IMR-90 (cell line): ENCODE results near the gene TNNI3K. TPM values are rescaled to one million over a fixed set of nuclear protein-coding genes. Genes with fewer than 3 reads are reported as not detected.

Experiments used
- ATAC-seq: fragments of 200-7000 bp; cut with Tn5 transposase; 2 replicates; pipeline ENCODE4 v1.9.1; 2020; ENCODE audit warnings: low read depth, mild to moderate bottlenecking, moderate library complexity
- BruUV-seq: library from RNA; stranded (reverse); fragments of 400-500 nt; replicated peaks from 2 replicates; lab custom pipeline; 2021; lab: Mats Ljungman, UMichigan
- CTCF ChIA-PET: fragments of 300-600 bp; formaldehyde crosslinking; extraction: SDS; loops from one replicate; lab custom pipeline; 2021; ENCODE audit warnings: antibody characterized with exemption; lab: Yijun Ruan, JAX
- POLR2A ChIA-PET: fragments of 300-600 bp; sonication (Branson Sonifier 250); formaldehyde crosslinking; loops from one replicate; lab custom pipeline; 2022; ENCODE audit warnings: antibody characterized with exemption; ENCODE audit not compliant: unreplicated experiment; lab: Charles Lee
- DNase-seq: peaks from one replicate; pipeline ENCODE4 v3.0.0; 2013
- H2AFZ ChIP-seq: replicated peaks from 2 replicates; pipeline ENCODE3; 2013; ENCODE audit warnings: low read length, mild to moderate bottlenecking; ENCODE audit not compliant: poor library complexity
- H2AK5ac ChIP-seq: 2 replicates; pipeline ENCODE4 v1.6.1; 2013; ENCODE audit warnings: low read depth, low read length, inconsistent platforms
- H2AK9ac ChIP-seq: replicated peaks from 2 replicates; pipeline ENCODE3; 2013; ENCODE audit warnings: mild to moderate bottlenecking, low read depth, low read length, moderate library complexity; ENCODE audit not compliant: poor library complexity
- H2BK120ac ChIP-seq: 2 replicates; pipeline ENCODE4 v1.6.1; 2013; ENCODE audit warnings: low read depth, low read length, inconsistent platforms
- H2BK15ac ChIP-seq: 3 replicates; pipeline ENCODE4 v1.6.1; 2013; ENCODE audit warnings: low read depth, low read length, inconsistent platforms
- H2BK20ac ChIP-seq: 2 replicates; pipeline ENCODE4 v1.6.1; 2013; ENCODE audit warnings: low read depth, mild to moderate bottlenecking, inconsistent platforms, low read length, moderate library complexity
- H2BK5ac ChIP-seq: 2 replicates; pipeline ENCODE4 v1.6.1; 2013; ENCODE audit warnings: mild to moderate bottlenecking, low read depth, low read length, inconsistent platforms; ENCODE audit not compliant: poor library complexity, severe bottlenecking
- H3K14ac ChIP-seq: replicated peaks from 2 replicates; pipeline ENCODE4 v1.6.1; 2013; ENCODE audit warnings: low read depth, low read length, inconsistent platforms
- H3K18ac ChIP-seq: 2 replicates; pipeline ENCODE4 v1.6.1; 2013; ENCODE audit warnings: low read depth, low read length, control low read depth
- H3K23ac ChIP-seq: 2 replicates; pipeline ENCODE4 v1.6.1; 2013; ENCODE audit warnings: low read depth, low read length, inconsistent platforms
- H3K27ac ChIP-seq: 2 replicates; pipeline ENCODE4 v1.5.1; 2013; ENCODE audit warnings: mild to moderate bottlenecking, control low read depth, low read length; ENCODE audit not compliant: insufficient read depth
- H3K27me3 ChIP-seq: 2 replicates; pipeline ENCODE4 v1.6.1; 2013; ENCODE audit warnings: low read length; ENCODE audit not compliant: control insufficient read depth, insufficient read depth
- H3K36me3 ChIP-seq: 2 replicates; pipeline ENCODE4 v1.6.1; 2013; ENCODE audit warnings: low read length, mixed read lengths; ENCODE audit not compliant: control insufficient read depth, insufficient read depth
- H3K4ac ChIP-seq: 2 replicates; pipeline ENCODE4 v1.6.1; 2013; ENCODE audit warnings: low read depth, low read length, inconsistent platforms
- H3K4me1 ChIP-seq: 2 replicates; pipeline ENCODE4 v1.6.1; 2013; ENCODE audit warnings: low read length, mixed read lengths; ENCODE audit not compliant: control insufficient read depth, insufficient read depth
- H3K4me2 ChIP-seq: 2 replicates; pipeline ENCODE4 v1.6.1; 2013; ENCODE audit warnings: low read depth, mild to moderate bottlenecking, control low read depth, low read length, moderate library complexity
- H3K4me3 ChIP-seq: 2 replicates; pipeline ENCODE4 v1.5.1; 2013; ENCODE audit warnings: low read depth, mild to moderate bottlenecking, control low read depth, low read length, moderate library complexity; ENCODE audit not compliant: insufficient read depth
- H3K56ac ChIP-seq: 2 replicates; pipeline ENCODE4 v1.6.1; 2013; ENCODE audit warnings: low read length, inconsistent platforms; ENCODE audit not compliant: insufficient read depth; ENCODE audit errors: extremely low read depth
- H3K79me1 ChIP-seq, 2 experiments: 2 replicates each; pipeline ENCODE4 v1.6.1; 2013; ENCODE audit warnings: low read length in 2 of 2, inconsistent platforms in 1 of 2, low read depth in 1 of 2
- H3K9ac ChIP-seq: 2 replicates; pipeline ENCODE4 v1.6.1; 2013; ENCODE audit warnings: low read depth, low read length, control low read depth
- H3K9me1 ChIP-seq: 2 replicates; pipeline ENCODE4 v1.6.1; 2013; ENCODE audit warnings: low read length, inconsistent platforms; ENCODE audit not compliant: insufficient read depth
- H3K9me3 ChIP-seq: 2 replicates; pipeline ENCODE4 v1.6.1; 2013; ENCODE audit warnings: low read length; ENCODE audit not compliant: control insufficient read depth, insufficient read depth
- H4K20me1 ChIP-seq: 2 replicates; pipeline ENCODE4 v1.6.1; 2013; ENCODE audit warnings: low read length, inconsistent platforms; ENCODE audit not compliant: insufficient read depth
- H4K5ac ChIP-seq: 2 replicates; pipeline ENCODE4 v1.6.1; 2013; ENCODE audit warnings: mild to moderate bottlenecking, low read depth, low read length, control low read depth
- H4K8ac ChIP-seq, 2 experiments: 2 replicates each; pipeline ENCODE4 v1.6.1; 2013; ENCODE audit warnings: low read depth in 2 of 2, low read length in 2 of 2, control low read depth in 1 of 2, inconsistent platforms in 1 of 2
- H4K91ac ChIP-seq: 2 replicates; pipeline ENCODE4 v1.6.1; 2013; ENCODE audit warnings: low read depth, low read length, inconsistent platforms; ENCODE audit not compliant: insufficient read depth
- BHLHE40 ChIP-seq: fragments of 150-350 bp; IDR thresholded peaks from 2 replicates; pipeline ENCODE4 v1.6.1; 2016; ENCODE audit warnings: mild to moderate bottlenecking, low read depth, low read length
- CEBPB ChIP-seq: IDR thresholded peaks from 2 replicates; pipeline ENCODE4 v1.6.1; 2012; ENCODE audit warnings: low read depth, low read length, improper control_type of control experiment
- CHD1 ChIP-seq: IDR thresholded peaks from 2 replicates; pipeline ENCODE4 v1.6.1; 2012; ENCODE audit warnings: low read depth, low read length, improper control_type of control experiment
- CTCF ChIP-seq: conservative IDR thresholded peaks from 2 replicates; pipeline ENCODE4 v1.5.1; 2012; ENCODE audit warnings: mild to moderate bottlenecking, low read depth, low read length, improper control_type of control experiment
- FOS ChIP-seq: fragments of 150-350 bp; IDR thresholded peaks from 2 replicates; pipeline ENCODE4 v1.6.1; 2016; ENCODE audit warnings: low read depth, low read length
- MAFK ChIP-seq: IDR thresholded peaks from 2 replicates; pipeline ENCODE4 v1.6.1; 2012; ENCODE audit warnings: low read depth, low read length, improper control_type of control experiment
- MAZ ChIP-seq: IDR thresholded peaks from 2 replicates; pipeline ENCODE4 v1.6.1; 2012; ENCODE audit warnings: low read depth, mild to moderate bottlenecking, low read length, improper control_type of control experiment, moderate library complexity, borderline replicate concordance
- MXI1 ChIP-seq: IDR thresholded peaks from 2 replicates; pipeline ENCODE4 v1.6.1; 2012; ENCODE audit warnings: low read depth, mild to moderate bottlenecking, low read length, moderate library complexity, borderline replicate concordance
- NFE2L2 ChIP-seq: fragments of 150-350 bp; IDR thresholded peaks from 2 replicates; pipeline ENCODE4 v1.6.1; 2016; ENCODE audit warnings: low read depth, mild to moderate bottlenecking, low read length
- POLR2A ChIP-seq: IDR thresholded peaks from 2 replicates; pipeline ENCODE4 v1.6.1; 2012; ENCODE audit warnings: mild to moderate bottlenecking, low read depth, low read length
- RAD21 ChIP-seq: IDR thresholded peaks from 2 replicates; pipeline ENCODE4 v1.6.1; 2012; ENCODE audit warnings: low read length, improper control_type of control experiment
- RCOR1 ChIP-seq: IDR thresholded peaks from 2 replicates; pipeline ENCODE4 v1.6.1; 2012; ENCODE audit warnings: mild to moderate bottlenecking, low read length, improper control_type of control experiment; ENCODE audit not compliant: insufficient replicate concordance
- RFX5 ChIP-seq: IDR thresholded peaks from 2 replicates; pipeline ENCODE4 v1.8.0; 2012; ENCODE audit warnings: low read depth, mild to moderate bottlenecking, low read length, moderate library complexity
- SMC3 ChIP-seq: fragments of 150-350 bp; IDR thresholded peaks from 2 replicates; pipeline ENCODE4 v1.6.1; 2016; ENCODE audit warnings: low read depth, mild to moderate bottlenecking, antibody characterized with exemption, low read length, moderate library complexity
- WGBS, 2 experiments: methylation state at CpG; one replicate each; pipeline versions ENCODE4 v1.1.5 to v1.1.7; 2013; ENCODE audit warnings: missing lambda C conversion rate in 2 of 2; ENCODE audit not compliant: insufficient read length in 1 of 2; ENCODE audit errors: extremely low coverage in 2 of 2; 5-methylcytosine and 5-hydroxymethylcytosine counted together
- dilution Hi-C: fragments of 300-500 bp; cut with HindIII; formaldehyde crosslinking; loops from one replicate; pipeline ENCODE4 v1.14.3; 2018; ENCODE audit warnings: low sequenced_read_pairs; ENCODE audit not compliant: unreplicated experiment
- in situ Hi-C: fragments of 300-500 bp; cut with MboI; formaldehyde crosslinking; loops from 3 replicates; pipeline ENCODE4 v1.14.3; 2019; ENCODE audit warnings: low sequenced_read_pairs, inconsistent platforms, mixed read lengths
- intact Hi-C: fragments of 100-400 bp; cut with micrococcal nuclease; formaldehyde crosslinking; loops from 2 replicates; pipeline ENCODE4 v1.10.0; 2022
- polyA plus RNA-seq, 3 experiments: library from polyadenylated mRNA; depleted of rRNA; stranded (reverse); fragments of >200 nt; gene quantifications; 2 replicates each; pipeline ENCODE4 v1.2.3, GENCODE V29; 2012; ENCODE audit warnings: low replicate concordance in 1 of 3
- total RNA-seq: library from RNA; depleted of rRNA; stranded (reverse); fragments of >200 nt; gene quantifications from 2 replicates; pipeline ENCODE4 v1.2.3, GENCODE V29; 2012
- TF ChIP-seq, protein P1 (sequence below): fragments of 150-350 bp; IDR thresholded peaks from 2 replicates; pipeline ENCODE4 v1.6.1; 2017; ENCODE audit warnings: mild to moderate bottlenecking, antibody characterized with exemption, low read length, low read depth
- TF ChIP-seq, protein P2 (sequence below): fragments of 150-350 bp; IDR thresholded peaks from 2 replicates; pipeline ENCODE4 v1.6.1; 2016; ENCODE audit warnings: low read depth, mild to moderate bottlenecking, low read length, moderate library complexity, borderline replicate concordance

TNNI3K gene
- total and polyA plus RNA-seq, 2 of the 4 experiments (the other 2 are of a cell fraction), result 0.90 to 1.3 TPM

DNA sequence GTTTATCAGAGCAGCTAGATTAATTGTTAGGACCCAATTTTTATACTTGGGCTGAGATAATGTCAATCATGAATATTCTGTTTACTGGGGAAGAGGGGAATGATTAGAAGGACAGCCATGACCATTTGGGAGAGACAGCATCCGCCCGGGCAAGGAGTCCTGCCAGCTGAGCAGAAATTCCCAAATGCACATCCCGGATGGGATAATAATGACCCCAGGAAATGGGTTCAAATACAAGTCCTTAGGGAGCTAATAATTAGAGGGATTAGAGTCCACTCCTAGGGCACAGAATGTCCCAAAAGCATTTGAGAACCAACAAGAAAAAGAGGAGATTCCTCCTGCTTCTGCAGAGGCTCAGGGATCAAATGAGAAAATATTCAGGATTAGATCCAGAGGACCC lies 161.3 kb downstream of the TNNI3K start:
- no CpG with 5 or more reads among the region's 3 CpGs for WGBS, 2 experiments

More for the DNA sequence above, 161.3 kb downstream of the TNNI3K start:
- Histone ChIP-seq H4K5ac (peak overlapping the region; percentile 31; the same call in 1 of the 2 replicates), H3K14ac (no peak overlapping the region), H3K4me2 (no peak overlapping the region), H2BK20ac (no peak overlapping the region), H3K56ac (no peak overlapping the region), H2BK120ac (no peak overlapping the region), H2AK9ac (no peak overlapping the region), H4K20me1 (no peaks in the 10 kb centered on the region), H3K79me1 (no peaks in the 10 kb centered on the region), H3K18ac (peak overlapping the region; percentile 25; the same call in 1 of the 2 replicates), H3K9me1 (no peaks in the 10 kb centered on the region), H4K8ac (peak overlapping the region in 1 of 2 experiments; percentile 0; a peak in 1 of 4 replicates), H4K91ac (no peak overlapping the region), H3K4me3 (no peak overlapping the region), H2BK15ac (no peak overlapping the region), H3K9me3 (no peaks in the 10 kb centered on the region), H3K27me3 (no peaks in the 10 kb centered on the region), H3K9ac (no peak overlapping the region), H3K23ac (no peak overlapping the region), H3K4me1 (peaks cover 9% of the 10 kb centered on the region), H3K36me3 (no peaks in the 10 kb centered on the region), H3K27ac (no peak overlapping the region), H2AFZ (no peak overlapping the region), H2AK5ac (no peak overlapping the region), H3K4ac (no peak overlapping the region), H2BK5ac (no peak overlapping the region)
- ChIA-PET CTCF (no interaction called here), POLR2A (interaction anchor here (0.8 kb wide), 1 partner anchor 157 kb away, joined by 3 read pairs; no protein-coding TSS in a partner anchor)
- TF ChIP-seq CHD1, result no peak
- no peak for TF ChIP-seq CTCF
- no peak for TF ChIP-seq FOS
- no peak for TF ChIP-seq NFE2L2
- no peak for TF ChIP-seq BHLHE40
- TF ChIP-seq RCOR1, result no peak
- TF ChIP-seq, protein P1, sequence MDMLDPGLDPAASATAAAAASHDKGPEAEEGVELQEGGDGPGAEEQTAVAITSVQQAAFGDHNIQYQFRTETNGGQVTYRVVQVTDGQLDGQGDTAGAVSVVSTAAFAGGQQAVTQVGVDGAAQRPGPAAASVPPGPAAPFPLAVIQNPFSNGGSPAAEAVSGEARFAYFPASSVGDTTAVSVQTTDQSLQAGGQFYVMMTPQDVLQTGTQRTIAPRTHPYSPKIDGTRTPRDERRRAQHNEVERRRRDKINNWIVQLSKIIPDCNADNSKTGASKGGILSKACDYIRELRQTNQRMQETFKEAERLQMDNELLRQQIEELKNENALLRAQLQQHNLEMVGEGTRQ, result no peak
- TF ChIP-seq MAFK, result no peak
- no peak for TF ChIP-seq CEBPB
- TF ChIP-seq RFX5, result no peak
- no peak for TF ChIP-seq MAZ
- TF ChIP-seq, protein P2, sequence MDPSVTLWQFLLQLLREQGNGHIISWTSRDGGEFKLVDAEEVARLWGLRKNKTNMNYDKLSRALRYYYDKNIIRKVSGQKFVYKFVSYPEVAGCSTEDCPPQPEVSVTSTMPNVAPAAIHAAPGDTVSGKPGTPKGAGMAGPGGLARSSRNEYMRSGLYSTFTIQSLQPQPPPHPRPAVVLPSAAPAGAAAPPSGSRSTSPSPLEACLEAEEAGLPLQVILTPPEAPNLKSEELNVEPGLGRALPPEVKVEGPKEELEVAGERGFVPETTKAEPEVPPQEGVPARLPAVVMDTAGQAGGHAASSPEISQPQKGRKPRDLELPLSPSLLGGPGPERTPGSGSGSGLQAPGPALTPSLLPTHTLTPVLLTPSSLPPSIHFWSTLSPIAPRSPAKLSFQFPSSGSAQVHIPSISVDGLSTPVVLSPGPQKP, result no peak
- no peak for TF ChIP-seq MXI1
- no peak for TF ChIP-seq RAD21
- no peak for TF ChIP-seq POLR2A
- no peak for TF ChIP-seq SMC3
- dilution Hi-C loops, result no loop called here
- in situ Hi-C loops, result no loop called here
- no peak for DNase-seq
- BruUV-seq, result no TSS peak
- ATAC-seq, result 0 out of 2 replicates have a peak, but pooled peaks have one; percentile 12
- intact Hi-C loops, result no loop called here
